HepG2 (cell line): ENCODE data around the gene LRP10. TPM values are rescaled to one million over a fixed set of nuclear protein-coding genes. Genes with fewer than 3 reads are reported as not detected.
A peak's percentile ranks its signal among the peaks of the same experiment; 100 is the strongest.

Source experiments
- CREB1 ChIP-seq, 2 experiments: fragments of 450-650 bp in 1 of 2; IDR thresholded peaks; 2 replicates each; pipeline ENCODE4 v1.6.1; 2016 to 2017; ENCODE audit warnings: control low read depth in 1 of 2, mild to moderate bottlenecking in 1 of 2, missing compliant biosample characterization in 1 of 2, missing genetic modification characterization in 1 of 2
- ETV5 ChIP-seq: IDR thresholded peaks from 2 replicates; pipeline ENCODE4 v1.6.1; 2018; ENCODE audit warnings: missing biosample characterization, missing genetic modification reagents, inconsistent platforms, borderline replicate concordance
- NFKB2 ChIP-seq: sonication (generic); formaldehyde crosslinking; IDR thresholded peaks from 2 replicates; pipeline ENCODE4 v1.4.0; 2020; ENCODE audit warnings: missing genetic modification reagents, borderline replicate concordance
- PAXIP1 ChIP-seq: sonication (generic); formaldehyde crosslinking; conservative IDR thresholded peaks from 2 replicates; pipeline ENCODE4 v1.4.0; 2020; ENCODE audit warnings: mild to moderate bottlenecking, missing genetic modification reagents, moderate library complexity
- PRPF4 ChIP-seq: fragments of 200-400 bp; formaldehyde crosslinking; IDR thresholded peaks from 2 replicates; pipeline ENCODE4 v1.6.1; 2016; ENCODE audit warnings: low read length, low read depth; ENCODE audit not compliant: poor library complexity, severe bottlenecking
- RAD21 ChIP-seq: fragments of 450-650 bp; formaldehyde crosslinking; IDR thresholded peaks from 2 replicates; pipeline ENCODE4 v1.5.0; 2020; ENCODE audit warnings: mild to moderate bottlenecking
- SNAPC5 ChIP-seq: sonication (generic); formaldehyde crosslinking; IDR thresholded peaks from 2 replicates; pipeline ENCODE4 v1.8.1; 2023; ENCODE audit warnings: mild to moderate bottlenecking, missing genetic modification reagents, borderline replicate concordance
- THAP7 ChIP-seq: sonication (generic); formaldehyde crosslinking; IDR thresholded peaks from 2 replicates; pipeline ENCODE4 v1.8.1; 2023; ENCODE audit warnings: mild to moderate bottlenecking, missing genetic modification reagents
- THAP8 ChIP-seq: sonication (generic); formaldehyde crosslinking; IDR thresholded peaks from 2 replicates; pipeline ENCODE4 v1.5.1; 2020; ENCODE audit warnings: missing genetic modification reagents, mild to moderate bottlenecking, borderline replicate concordance
- ZBED4 ChIP-seq: sonication (generic); formaldehyde crosslinking; IDR thresholded peaks from 2 replicates; pipeline ENCODE4 v1.4.0; 2020; ENCODE audit warnings: missing genetic modification reagents, borderline replicate concordance
- ZGPAT ChIP-seq: IDR thresholded peaks from 2 replicates; pipeline ENCODE4 v1.6.1; 2016; ENCODE audit warnings: mild to moderate bottlenecking
- ZNF17 ChIP-seq: sonication (generic); formaldehyde crosslinking; IDR thresholded peaks from 2 replicates; pipeline ENCODE4 v1.5.0; 2020; ENCODE audit warnings: mild to moderate bottlenecking, missing genetic modification reagents
- ZNF260 ChIP-seq: sonication (generic); formaldehyde crosslinking; IDR thresholded peaks from 2 replicates; pipeline ENCODE4 v1.4.0; 2020; ENCODE audit warnings: missing genetic modification reagents, low read depth, mild to moderate bottlenecking, borderline replicate concordance
- ZNF451 ChIP-seq: sonication (generic); formaldehyde crosslinking; IDR thresholded peaks from 2 replicates; pipeline ENCODE4 v1.5.0; 2020; ENCODE audit warnings: mild to moderate bottlenecking, missing genetic modification reagents
- ZNF768 ChIP-seq: sonication (generic); formaldehyde crosslinking; IDR thresholded peaks from 2 replicates; pipeline ENCODE4 v1.4.0; 2020; ENCODE audit warnings: missing genetic modification reagents
- ZNF780A ChIP-seq: sonication (generic); formaldehyde crosslinking; IDR thresholded peaks from 2 replicates; pipeline ENCODE4 v1.8.0; 2022; ENCODE audit warnings: mild to moderate bottlenecking, missing genetic modification reagents, moderate library complexity
- ZSCAN5A ChIP-seq: sonication (generic); formaldehyde crosslinking; IDR thresholded peaks from 2 replicates; pipeline ENCODE4 v1.8.0; 2022; ENCODE audit warnings: mild to moderate bottlenecking, missing genetic modification reagents, borderline replicate concordance
- polyA plus RNA-seq, 8 experiments: library from polyadenylated mRNA; depleted of rRNA in 3 of 8; stranded (reverse) in 7 of 8; unstranded in 1 of 8; fragments of >200 nt; fragmentation: Illumina TruSeq in 4 of 8; extraction: Trizol in 4 of 8; gene quantifications; 2 replicates each; pipeline versions ENCODE4 v1.2.1 to v1.2.3, GENCODE V29; 2011 to 2016; ENCODE audit warnings: low read depth in 4 of 8, missing spikeins in 1 of 8, mixed read lengths in 1 of 8; ENCODE audit not compliant: insufficient read depth in 1 of 8
- total RNA-seq, 5 experiments: library from RNA; depleted of rRNA; stranded (reverse); fragments of >200 nt; fragmentation: Illumina TruSeq; extraction: Trizol; gene quantifications; 2 replicates each; pipeline ENCODE4 v1.2.3, GENCODE V29; 2016; ENCODE audit warnings: low read depth in 1 of 5

LRP10 gene
- total and polyA plus RNA-seq, 2 of the 13 experiments (the other 11 are each of a cell fraction or from before 2014, with no cell fraction given) = 16.9 to 45.2 TPM

GRCh38 chr14:22887990-22888378, 16.4 kb downstream of the LRP10 start (continued):
- TF ChIP-seq PAXIP1 (CRISPR knock-in tag) (no peak), RAD21 (no peak), ZNF17 (CRISPR knock-in tag) (no peak), CREB1 (IDR thresholded peaks at IDR 0.05) (no peak), CREB1 (CRISPR knock-in tag; IDR thresholded peaks at IDR 0.05) (no peak), ZSCAN5A (no peak), ZNF780A (no peak), PRPF4 (no peak), ZGPAT (CRISPR knock-in tag) (0 out of 2 replicates have a peak, but pooled peaks have one; percentile 8), ZNF451 (CRISPR knock-in tag) (no peak), ZNF768 (0 out of 2 replicates have a peak, but pooled peaks have one; percentile 14), THAP8 (no peak), SNAPC5 (CRISPR knock-in tag) (no peak), NFKB2 (CRISPR knock-in tag) (peak; percentile 36; the same call in 1 of the 2 replicates), ZBED4 (CRISPR knock-in tag) (no peak), THAP7 (CRISPR knock-in tag) (no peak), ETV5 (CRISPR knock-in tag) (no peak), ZNF260 (CRISPR knock-in tag) (no peak)
